Activated naive CD4-positive, alpha-beta T cell treated with Interleukin-2 at 50 U/mL for 16 hours (primary cell): ENCODE data around the gene SENP7.
"Not testable (repeated sequence)": the region's sequence is repeated elsewhere in the genome, so short reads cannot be mapped to it uniquely, and the experiment has no call there.

Experiments
- DNase-seq: peaks from one replicate; pipeline ENCODE4 v3.0.0-alpha.2; 2020

SENP7 gene

GRCh38 chr3:101325393-101326134 is 187.4 kb downstream of the SENP7 start:
- DNase-seq: no peak

GRCh38 chr3:101320475-101320874 is 192.5 kb downstream of the SENP7 start, which contains the start of gene IMPG2:
Gene IMPG2 (minus strand): TSS chr3:101320575. CDS start chr3:101320372, 203 bp downstream.
- no peak for DNase-seq

- no peak for DNase-seq
Observed at GRCh38 chr3:101319531-101319930, 193.5 kb downstream of the SENP7 start.

- no peak for DNase-seq
Observed at GRCh38 chr3:101312545-101312944, 200.5 kb downstream of the SENP7 start.

DNA sequence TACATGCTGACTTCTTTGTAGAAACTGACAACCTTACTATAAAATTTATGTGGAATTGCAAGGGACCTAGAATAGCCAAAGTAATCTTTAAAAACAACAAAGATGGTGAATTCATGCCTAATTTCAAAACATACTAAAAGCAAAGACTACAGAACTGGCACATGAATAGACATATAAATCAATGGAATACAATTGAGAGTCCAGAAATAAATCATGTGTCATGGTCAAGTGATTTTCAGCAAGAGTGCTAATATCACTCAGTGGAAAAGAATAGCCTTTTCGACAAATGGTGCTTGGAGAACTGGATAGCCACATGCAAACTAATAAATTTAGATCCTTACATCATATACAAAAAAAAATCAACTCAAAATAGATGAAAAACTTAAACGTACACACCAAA is 201.3 kb downstream of the SENP7 start:
- DNase-seq: no peak

GRCh38 chr3:101310978-101311375 is 202.0 kb downstream of the SENP7 start:
- no peak for DNase-seq

DNA sequence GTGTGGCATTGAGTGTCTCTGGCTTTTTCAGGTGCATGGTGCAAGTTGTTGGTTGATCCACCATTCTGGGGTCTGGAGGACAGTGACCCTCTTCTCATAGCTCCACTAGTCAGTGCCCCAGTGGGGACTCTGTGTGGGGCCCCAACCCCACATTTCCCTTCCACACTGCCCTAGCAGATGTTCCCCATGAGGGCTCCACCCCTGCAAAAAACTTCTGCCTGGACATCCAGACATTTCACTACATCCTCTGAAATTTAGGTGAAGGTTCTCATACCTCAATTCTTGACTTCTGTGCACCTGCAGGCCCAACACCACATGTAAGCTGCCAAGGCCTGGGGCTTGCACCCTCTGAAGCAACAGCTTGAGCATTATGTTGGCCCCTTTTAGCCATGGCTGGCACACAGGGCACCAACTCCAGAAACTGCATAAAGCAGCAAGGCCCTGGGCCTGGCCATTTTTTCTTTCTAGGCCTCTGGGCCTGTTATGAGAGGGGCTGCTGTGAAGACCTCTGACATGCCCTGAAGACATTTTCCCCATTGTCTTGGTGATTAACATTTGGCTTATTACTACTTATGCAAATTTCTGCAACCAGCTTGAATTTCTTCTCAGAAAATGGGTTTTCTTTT is 204.8 kb downstream of the SENP7 start:
- DNase-seq: not testable (repeated sequence)

GRCh38 chr3:101303836-101304235 is 209.2 kb downstream of the SENP7 start:
- no peak for DNase-seq

DNA sequence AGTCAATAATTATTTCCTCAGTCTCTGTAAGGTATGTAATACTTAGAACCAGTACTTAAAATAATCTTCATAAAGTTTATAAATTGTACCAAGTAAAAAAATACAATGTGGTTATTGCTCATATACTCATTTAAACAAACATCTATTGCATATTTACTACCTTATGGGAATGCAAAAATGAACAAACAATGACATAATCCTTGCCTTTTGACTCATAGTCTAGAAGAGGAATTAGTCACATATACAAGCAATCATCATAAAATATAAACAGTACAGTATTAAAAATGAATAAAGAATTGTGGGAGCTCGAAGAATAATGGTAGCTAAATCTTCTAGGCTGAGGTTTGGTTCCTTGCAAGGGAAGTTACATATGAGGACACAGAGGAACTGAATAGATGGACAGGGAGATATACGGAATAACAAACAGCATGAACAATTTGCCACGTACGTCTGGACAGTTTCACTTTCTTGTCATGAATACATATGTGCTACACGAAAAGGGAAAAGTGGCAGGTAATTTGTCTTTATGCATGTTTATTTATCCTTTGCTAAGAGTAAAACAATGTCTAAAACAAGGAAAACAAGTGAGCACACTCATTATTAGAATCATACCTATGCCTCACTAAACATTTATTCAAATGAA is 209.8 kb downstream of the SENP7 start:
- DNase-seq: no peak

DNA sequence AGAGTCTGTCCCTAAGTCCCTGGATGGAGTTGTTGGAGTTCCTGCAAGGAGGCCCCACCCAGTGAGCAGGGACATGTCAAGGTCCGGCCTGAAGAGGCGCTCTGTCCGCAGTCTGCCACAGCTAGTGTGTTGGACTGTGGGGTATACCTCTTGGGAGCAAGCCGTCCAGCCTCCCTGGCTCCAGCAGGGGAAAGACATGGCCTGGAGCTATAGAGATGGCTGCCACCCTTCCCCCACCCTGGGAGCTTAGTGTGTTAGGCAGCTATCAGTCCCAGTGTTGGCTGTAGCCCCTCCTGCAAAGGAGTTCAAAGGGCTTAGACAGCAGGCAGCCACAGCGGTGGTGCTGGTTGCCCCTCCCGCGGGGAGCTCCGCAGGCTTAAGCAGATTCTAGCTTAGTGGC is 212.9 kb downstream of the SENP7 start:
- no peak for DNase-seq

GRCh38 chr3:101292027-101292426 is 221.0 kb downstream of the SENP7 start:
- no peak for DNase-seq

GRCh38 chr3:101288294-101288693 is 224.7 kb downstream of the SENP7 start:
- no peak for DNase-seq

DNA sequence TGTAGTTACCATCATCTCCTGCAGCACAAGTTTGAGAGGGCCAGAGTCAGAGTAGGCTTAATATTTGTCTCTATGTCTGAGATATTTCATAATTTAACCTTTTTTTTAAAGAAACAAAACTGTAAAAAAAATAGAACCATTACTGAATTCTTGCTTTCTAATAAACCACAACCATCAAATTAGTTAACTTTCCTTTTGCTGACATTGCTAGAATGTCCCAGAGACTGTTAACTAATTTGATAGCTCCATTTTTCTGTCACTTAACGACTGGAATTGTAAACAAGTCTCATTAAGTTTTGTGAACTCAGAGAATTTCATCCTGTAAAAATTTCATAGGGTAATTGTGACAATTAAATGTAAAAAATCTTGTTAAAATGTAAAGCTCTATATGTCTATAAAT is 228.3 kb downstream of the SENP7 start:
- no peak for DNase-seq

- no peak for DNase-seq
Observed at GRCh38 chr3:101281521-101282030, 231.4 kb downstream of the SENP7 start.

- DNase-seq: no peak
Observed at GRCh38 chr3:101279765-101280385, 233.1 kb downstream of the SENP7 start.

DNA sequence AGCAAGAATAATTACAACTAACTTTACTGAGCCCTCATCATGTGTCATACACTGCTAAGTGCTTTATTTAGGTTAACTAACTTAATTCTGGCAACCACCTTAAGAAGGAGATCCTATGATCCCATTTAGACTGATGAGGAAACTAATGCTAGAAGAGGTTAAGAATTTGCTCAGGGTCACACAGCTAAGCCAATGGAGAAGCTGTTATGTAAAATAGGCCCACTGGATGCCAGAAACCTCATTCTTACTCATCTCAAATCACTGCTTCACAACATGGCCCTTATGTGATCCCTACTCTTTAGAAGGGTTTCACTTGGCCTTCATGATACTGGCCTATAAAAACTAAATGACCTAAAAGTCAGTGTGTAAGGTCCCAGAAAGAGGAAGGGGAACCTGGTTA is 233.8 kb downstream of the SENP7 start:
- DNase-seq: no peak

DNA sequence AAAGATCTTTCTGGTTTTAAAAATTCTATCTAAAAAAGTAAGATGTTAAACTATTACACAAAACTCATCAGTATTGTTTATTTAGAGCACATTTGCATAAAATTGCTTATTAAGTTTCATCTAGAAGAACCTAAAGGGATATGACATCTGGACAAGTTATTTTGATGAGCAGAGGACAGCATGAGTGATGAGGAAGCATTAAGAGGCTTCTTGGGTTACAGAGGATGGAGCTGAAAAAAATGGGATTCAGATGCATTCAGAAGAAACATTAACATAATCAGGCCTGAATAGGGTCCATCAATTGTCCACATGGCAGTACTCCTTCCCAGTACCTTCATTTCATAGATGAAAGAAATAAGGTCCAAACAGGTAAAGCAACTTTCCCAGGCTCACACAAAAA is 234.3 kb downstream of the SENP7 start:
- no peak for DNase-seq
